Stimulated activated CD8-positive, alpha-beta memory T cell treated with anti-CD3 and anti-CD28 coated beads, Interleukin-7, amount 100 ng/mL, for 1 hour (primary cell): ENCODE data around the gene IBA57.
"Not testable (repeated sequence)": the region's sequence is repeated elsewhere in the genome, so short reads cannot be mapped to it uniquely, and the experiment has no call there.

Source experiments
- DNase-seq, 2 donors: peaks; one replicate each; pipeline ENCODE4 v3.0.0-alpha.2; 2020; ENCODE audit warnings: low read depth in 2 of 2

IBA57 gene

GRCh38 chr1:228172591-228173527, 7.3 kb downstream of the IBA57 start:
- DNase-seq, result no peak

GRCh38 chr1:228173528-228174481, 8.2 kb downstream of the IBA57 start:
- DNase-seq, result not testable (repeated sequence)

GRCh38 chr1:228174482-228175315, 9.1 kb downstream of the IBA57 start:
- DNase-seq, result no peak

GRCh38 chr1:228175316-228176023, 9.9 kb downstream of the IBA57 start:
- no peak for DNase-seq

- DNase-seq, result no peak
Observed at GRCh38 chr1:228176024-228176395, 10.4 kb downstream of the IBA57 start.

- DNase-seq, result no peak
Observed at GRCh38 chr1:228176461-228177182, 11.0 kb downstream of the IBA57 start.

- DNase-seq, result no peak
Observed at GRCh38 chr1:228177183-228177475, 11.5 kb downstream of the IBA57 start.

- DNase-seq, result no peak
Observed at GRCh38 chr1:228177721-228178710, 12.4 kb downstream of the IBA57 start.

- no peak for DNase-seq
Observed at GRCh38 chr1:228178737-228179684, 13.4 kb downstream of the IBA57 start.

- no peak for DNase-seq
Observed at GRCh38 chr1:228180271-228180958, 14.8 kb downstream of the IBA57 start.

- no peak for DNase-seq
Observed at GRCh38 chr1:228180959-228181644, 15.5 kb downstream of the IBA57 start.

- no peak for DNase-seq
Observed at GRCh38 chr1:228181645-228182034, 16.0 kb downstream of the IBA57 start.

- no peak for DNase-seq
Observed at GRCh38 chr1:228182296-228183030, 16.9 kb downstream of the IBA57 start.

- DNase-seq, result no peak
Observed at GRCh38 chr1:228184152-228184551, 18.5 kb downstream of the IBA57 start.

GRCh38 chr1:228185641-228185965, 20.0 kb downstream of the IBA57 start:
- peak in 1 of 2 donors; percentile 26 for DNase-seq

- not testable (repeated sequence) for DNase-seq
Observed at GRCh38 chr1:228188249-228188648, 22.6 kb downstream of the IBA57 start.
